ENCODE results near the gene KLF4. TPM values are rescaled to one million over a fixed set of nuclear protein-coding genes. Genes with fewer than 3 reads are reported as not detected.

KLF4 gene
- total RNA-seq, 1 experiment from 2014 or later, result 3.7 TPM

DNA sequence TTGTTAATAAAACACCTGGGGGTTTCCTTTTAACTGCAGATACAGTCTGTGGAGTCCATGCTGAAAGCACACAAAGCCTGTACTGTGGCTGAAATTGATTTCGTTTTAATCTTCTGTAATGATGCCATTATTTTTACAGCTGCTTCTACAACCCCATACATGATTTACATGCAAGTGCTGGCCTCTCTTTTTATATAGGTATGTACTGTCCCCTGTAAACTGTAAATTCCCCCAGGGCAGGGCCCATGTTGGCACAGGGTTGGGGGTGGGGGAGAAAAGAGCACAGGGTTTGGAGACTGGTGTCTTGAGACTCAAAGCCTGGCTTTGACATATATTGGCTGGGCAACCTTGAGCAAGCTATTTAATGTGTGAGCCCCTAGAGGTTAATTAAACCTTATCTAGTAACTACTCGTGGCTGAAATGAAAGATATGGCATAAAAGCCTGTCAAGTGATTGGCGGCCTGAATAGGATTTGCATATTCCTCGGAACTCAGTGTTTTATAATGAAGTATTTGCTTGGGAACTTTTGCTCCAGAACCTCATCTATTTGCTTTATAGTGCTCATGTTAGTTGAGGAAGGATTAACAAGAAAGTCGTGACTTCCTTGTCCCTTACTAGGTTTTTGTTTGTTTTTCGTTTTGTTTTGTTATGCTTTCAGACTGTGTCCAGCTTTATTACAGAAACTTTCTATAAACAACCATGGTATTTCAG lies 34.0 kb downstream of the KLF4 start:
- no peak for DNase-seq (ENCODE audit: low read depth)

DNA sequence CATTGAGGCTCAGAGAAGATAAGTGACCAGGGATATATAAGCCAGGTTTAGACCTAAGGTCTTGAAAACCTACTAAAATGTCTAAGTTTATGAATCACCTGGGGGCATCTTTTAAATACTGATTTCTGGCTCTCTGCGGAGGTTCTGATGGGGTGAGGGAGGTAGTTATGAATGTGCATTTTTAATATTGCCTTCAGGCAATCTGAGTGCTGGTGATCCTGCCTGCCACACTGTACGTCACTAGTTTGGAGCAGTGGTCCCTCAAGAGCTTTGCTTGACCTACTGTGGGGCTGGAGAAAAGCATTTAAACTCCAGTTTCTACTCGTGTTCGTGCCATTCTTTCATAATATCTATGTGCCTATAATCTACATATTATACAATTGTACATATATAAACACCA lies 36.1 kb downstream of the KLF4 start:
- DNase-seq (ENCODE audit: low read depth), result no peak

DNA sequence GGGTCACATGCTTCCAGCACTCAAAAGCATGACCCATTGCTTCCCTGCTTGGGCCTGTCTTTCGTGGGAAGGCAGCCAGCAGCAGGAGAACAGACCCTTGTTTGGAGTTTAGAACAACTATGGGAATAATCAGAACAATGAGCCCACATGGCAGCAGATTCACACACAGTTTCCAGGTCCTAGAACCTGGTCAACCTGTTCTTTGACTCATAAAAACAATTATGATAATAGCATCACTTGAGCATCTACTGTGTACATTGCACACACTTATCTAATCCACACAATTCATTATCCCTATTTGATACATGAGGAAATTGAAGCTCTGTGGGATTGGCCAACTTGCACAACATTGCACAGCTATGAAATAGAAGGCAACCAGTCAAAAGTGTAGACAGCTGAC lies 41.7 kb downstream of the KLF4 start:
- no peak for DNase-seq (ENCODE audit: low read depth)

DNA sequence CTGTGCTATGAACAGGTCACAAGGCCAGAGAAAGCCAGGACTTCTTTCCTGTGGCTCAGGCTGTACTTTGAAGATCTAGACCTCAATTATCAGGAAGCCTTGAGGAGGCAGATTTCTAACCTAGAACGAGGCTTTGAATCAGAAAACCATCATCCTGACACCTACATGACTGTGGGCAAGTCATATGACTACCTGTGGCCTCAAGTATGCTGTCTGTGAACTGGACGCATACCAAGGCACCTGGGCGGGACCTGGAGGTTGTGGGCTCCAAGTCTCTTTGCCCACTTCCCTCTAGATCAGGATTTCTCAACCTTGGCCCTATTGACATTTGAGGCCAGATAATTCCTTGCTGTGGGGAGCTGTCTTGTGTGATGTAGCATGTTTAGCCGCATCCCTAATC lies 42.5 kb downstream of the KLF4 start:
- no peak for DNase-seq (ENCODE audit: low read depth)

DNA sequence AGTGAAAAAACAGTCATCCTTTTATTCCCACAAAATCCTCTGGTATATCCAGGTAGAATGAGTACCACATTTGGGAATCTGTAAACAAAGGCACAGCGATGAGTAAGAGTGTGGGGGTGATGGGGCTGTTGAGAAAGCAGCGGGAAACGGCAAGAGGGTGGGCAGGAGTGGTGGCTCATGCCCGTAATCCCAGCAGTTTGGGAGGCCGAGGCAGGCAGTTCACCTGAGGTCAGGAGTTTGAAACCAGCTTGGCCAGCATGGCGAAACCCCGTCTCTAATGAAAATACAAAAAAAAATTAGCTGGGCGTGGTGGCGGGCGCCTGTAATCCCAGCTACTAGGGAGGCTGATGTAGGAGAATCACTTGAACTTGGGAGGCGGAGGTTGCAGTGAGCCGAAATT lies 43.1 kb downstream of the KLF4 start:
- DNase-seq (ENCODE audit: low read depth), result no peak

DNA sequence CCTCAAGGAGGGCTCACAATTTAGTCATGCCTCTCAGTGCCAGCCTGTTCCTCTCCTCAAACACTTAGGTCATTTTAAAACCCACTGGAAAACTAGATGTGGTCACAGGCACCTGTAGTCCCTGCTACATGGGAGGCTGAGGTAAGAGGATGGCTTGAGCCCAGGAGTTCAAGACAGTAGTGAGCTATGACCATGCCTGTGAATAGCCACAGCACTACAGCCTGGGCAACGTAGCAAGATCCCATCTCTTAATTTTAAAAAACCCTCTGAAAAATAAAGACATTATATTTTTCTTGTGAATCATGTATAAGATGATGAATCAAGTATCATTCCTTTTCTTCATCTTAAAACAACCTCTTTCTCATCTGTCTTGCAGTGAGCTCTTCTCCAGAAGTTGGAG lies 45.8 kb downstream of the KLF4 start:
- no peak for DNase-seq (ENCODE audit: low read depth)

DNA sequence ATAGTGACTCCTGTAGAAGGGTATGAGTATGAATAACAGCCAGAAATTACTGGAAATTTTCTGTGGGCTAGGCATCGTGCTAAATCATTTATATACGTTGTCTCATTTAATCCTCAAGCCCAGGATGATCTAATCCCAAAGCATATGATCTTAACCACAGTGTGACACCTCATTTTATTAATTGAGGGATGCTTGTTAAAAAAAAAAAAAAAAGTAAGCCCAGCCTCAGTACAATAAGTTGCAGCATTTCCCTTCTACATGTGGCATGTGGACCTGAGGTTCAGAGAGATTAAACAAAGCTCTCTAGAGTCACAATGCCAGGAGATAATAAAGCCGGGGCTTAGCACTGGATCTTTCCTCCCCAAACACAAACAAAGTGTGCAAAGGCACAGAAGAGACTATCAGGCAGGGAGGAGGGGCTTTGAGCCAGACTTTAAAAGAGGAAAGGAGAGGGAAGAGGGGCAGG lies 49.5 kb downstream of the KLF4 start:
- DNase-seq (ENCODE audit: low read depth), result no peak

DNA sequence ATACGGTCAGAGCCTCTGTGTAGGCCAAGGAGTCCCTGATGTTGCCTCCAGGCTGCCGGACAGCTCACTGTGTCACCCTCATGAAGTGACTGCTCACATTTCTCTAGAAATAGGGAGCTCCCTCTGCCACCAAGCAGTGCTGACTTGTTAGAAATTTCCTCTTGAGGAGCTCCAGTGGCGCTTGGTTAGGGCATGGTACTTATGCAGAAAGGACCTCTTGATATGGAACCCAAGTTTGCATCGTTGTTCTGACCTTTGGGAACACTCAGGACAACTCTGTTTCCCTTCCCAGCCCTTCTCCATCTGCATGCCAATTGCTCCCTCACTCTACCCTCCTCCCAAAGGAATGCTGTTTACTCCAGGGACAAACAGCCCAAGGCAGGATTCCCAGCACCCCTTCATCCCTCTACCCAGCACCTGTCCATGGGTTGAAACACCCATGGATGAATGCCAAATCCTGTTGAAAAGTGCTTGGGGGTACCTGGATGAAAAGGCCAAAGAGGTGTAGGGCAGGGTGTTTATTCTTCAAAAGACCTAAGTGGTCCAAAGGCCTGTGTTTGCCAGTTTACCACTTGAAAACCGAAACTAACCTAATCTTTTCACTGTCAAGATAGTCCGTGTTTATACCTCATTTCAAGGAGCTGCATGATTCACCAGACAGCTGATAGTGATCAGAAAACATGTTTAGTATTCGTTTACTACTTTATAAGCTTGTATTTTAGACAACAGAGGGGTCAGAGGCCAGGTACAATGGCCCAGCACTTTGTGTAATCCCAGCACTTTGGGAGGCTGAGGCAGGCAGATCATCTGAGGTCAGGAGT lies 51.1 kb downstream of the KLF4 start:
- no peak for DNase-seq (ENCODE audit: low read depth)

DNA sequence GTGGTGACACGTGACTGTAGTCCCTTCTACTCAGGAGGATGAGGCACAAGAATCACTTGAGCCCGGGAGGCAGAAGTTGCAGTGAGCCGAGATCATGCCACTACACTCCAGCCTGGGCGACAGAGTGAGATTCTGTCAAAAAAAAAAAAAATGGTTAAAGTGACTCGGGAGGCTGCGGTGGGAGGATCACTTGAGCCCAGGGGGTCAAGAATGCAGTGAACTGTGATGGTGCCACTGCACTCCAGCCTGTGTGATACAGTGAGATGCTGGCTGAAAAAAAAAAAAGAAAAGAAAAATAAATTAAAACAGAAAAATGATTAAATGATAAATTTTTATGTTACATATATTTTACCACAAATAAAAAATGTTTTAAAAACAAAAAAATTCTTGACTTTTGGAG lies 51.9 kb downstream of the KLF4 start:
- no peak for DNase-seq (ENCODE audit: low read depth)

DNA sequence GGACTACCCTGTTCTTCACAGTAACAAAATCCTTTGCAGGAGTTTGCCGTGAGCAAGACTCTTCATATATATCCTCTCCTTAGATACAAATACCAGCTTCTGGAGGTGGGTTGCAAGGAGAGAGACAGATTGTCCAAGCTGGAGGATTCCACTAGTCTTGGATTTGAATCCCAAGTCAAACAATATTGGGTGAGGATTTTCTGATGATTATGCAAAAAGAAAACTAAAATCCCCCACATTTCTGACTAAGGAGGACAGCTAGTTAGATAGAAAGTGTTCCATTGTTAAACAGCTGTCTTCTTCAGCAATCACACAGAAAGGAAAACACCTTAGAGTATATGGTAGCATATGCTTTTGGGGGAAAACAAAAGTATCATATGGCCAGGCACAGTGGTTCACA lies 54.2 kb downstream of the KLF4 start:
- DNase-seq (ENCODE audit: low read depth), result no peak

Small RNA genes within 50 kb of the gene (small RNA-seq; reads per million reads assigned to genes)
- gene HMGN2P32 (not detected), gene RNU6-492P (not detected)

Other genes with a start within 250 kb of the KLF4 start
- 96.8 and 138 TPM in 2 replicates for gene RAD23B, start 206.5 kb downstream of the KLF4 start, total RNA-seq (2014; rRNA removed; shearing (Covaris generic))